ENCODE data around the gene COL5A1.

The COL5A1 gene

DNA sequence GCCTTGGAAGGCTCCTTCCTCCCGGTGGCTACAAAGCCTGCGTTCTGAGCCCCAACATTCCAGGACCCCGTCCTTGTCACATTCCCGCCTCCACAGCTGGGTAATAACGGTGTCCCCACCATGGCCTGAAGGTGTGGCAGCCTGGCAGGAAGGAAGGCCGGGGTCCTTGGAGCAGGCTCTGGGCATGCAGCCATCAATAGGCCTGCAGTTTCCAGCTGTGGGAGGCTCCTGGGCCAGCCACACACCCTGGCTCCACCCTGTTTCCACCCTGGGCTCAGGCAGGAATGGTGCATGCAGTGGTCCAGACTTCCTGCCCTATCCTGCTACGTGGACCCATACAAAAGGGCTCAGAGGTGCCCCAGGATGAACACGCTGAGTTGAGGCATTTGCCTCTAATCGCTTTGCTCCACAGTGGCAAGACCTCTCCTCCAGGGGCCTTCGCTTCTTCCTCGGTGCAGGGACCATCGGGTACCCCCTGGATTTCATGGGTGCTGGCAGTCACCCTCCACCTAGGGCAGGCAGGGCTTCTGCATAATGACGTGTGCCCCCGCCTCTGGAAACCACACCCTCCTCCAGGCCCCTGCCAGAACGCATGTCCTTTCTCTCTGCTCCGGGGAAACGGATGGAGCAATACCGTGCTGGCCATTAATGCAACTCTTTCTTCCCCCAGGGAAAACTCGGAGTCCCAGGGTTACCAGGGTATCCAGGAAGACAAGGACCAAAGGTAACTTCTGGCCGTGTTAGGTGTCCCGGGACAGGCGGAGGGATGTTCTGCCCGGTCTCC, 143.9 kb downstream of the COL5A1 start:
- no peak overlapping the region for H2BK5ac ChIP-seq (ENCODE audit: low read depth, low read length, poor library complexity, severe bottlenecking)
- no peak overlapping the region for H3K18ac ChIP-seq (ENCODE audit: low read depth in 1 of 2, low read length in 2 of 2)
- H3K9ac ChIP-seq (ENCODE audit: low read length) = no peak overlapping the region
- 89% methylated on average over 23 of the region's 23 CpGs for WGBS
- no peak for DNase-seq
- no peak overlapping the region for H4K8ac ChIP-seq (ENCODE audit: low read length)
- H3K27ac ChIP-seq (ENCODE audit: low read length, poor library complexity, severe bottlenecking) = no peak overlapping the region
- no peak overlapping the region for H3K4me3 ChIP-seq (ENCODE audit: insufficient read depth in 1 of 2, low read depth in 1 of 2, low read length in 2 of 2)
- H4K91ac ChIP-seq (ENCODE audit: low read length) = no peak overlapping the region
- H3K4me1 ChIP-seq (ENCODE audit: control insufficient read depth, insufficient read depth, low read depth, low read length) = peaks cover 2% of the 10 kb centered on the region
- no peak overlapping the region for H2AK5ac ChIP-seq (ENCODE audit: low read length, severe bottlenecking)
- no peaks in the 10 kb centered on the region for H3K9me3 ChIP-seq (ENCODE audit: control insufficient read depth, low read length)
- no peak overlapping the region for H2AFZ ChIP-seq (ENCODE audit: low read depth, low read length)
- no peak overlapping the region for H2BK120ac ChIP-seq (ENCODE audit: low read depth, low read length)
- H3K4me2 ChIP-seq (ENCODE audit: low read length, poor library complexity, severe bottlenecking) = no peak overlapping the region
- no peak overlapping the region for H3K23ac ChIP-seq (ENCODE audit: low read length in 2 of 2)
- peaks cover 2% of the 10 kb centered on the region for H3K79me1 ChIP-seq (replicated peaks; ENCODE audit: low read length, poor library complexity, severe bottlenecking)
- H3K4ac ChIP-seq (ENCODE audit: low read depth in 1 of 2, low read length in 2 of 2) = no peak overlapping the region
- no peak overlapping the region for H2BK12ac ChIP-seq (ENCODE audit: low read length in 2 of 2)
- H2BK15ac ChIP-seq (ENCODE audit: low read depth, poor library complexity, severe bottlenecking) = no peak overlapping the region
- H3K36me3 ChIP-seq (ENCODE audit: control insufficient read depth in 1 of 2, insufficient read depth in 2 of 2, low read depth in 1 of 2, low read length in 2 of 2) = peaks cover 74 to 83% of the 10 kb centered on the region in 2 experiments
- no peak overlapping the region for H3K14ac ChIP-seq (ENCODE audit: low read length in 2 of 2)
- H3K27me3 ChIP-seq (ENCODE audit: control insufficient read depth in 1 of 2, insufficient read depth in 1 of 2, low read length in 2 of 2) = no peaks in the 10 kb centered on the region

DNA sequence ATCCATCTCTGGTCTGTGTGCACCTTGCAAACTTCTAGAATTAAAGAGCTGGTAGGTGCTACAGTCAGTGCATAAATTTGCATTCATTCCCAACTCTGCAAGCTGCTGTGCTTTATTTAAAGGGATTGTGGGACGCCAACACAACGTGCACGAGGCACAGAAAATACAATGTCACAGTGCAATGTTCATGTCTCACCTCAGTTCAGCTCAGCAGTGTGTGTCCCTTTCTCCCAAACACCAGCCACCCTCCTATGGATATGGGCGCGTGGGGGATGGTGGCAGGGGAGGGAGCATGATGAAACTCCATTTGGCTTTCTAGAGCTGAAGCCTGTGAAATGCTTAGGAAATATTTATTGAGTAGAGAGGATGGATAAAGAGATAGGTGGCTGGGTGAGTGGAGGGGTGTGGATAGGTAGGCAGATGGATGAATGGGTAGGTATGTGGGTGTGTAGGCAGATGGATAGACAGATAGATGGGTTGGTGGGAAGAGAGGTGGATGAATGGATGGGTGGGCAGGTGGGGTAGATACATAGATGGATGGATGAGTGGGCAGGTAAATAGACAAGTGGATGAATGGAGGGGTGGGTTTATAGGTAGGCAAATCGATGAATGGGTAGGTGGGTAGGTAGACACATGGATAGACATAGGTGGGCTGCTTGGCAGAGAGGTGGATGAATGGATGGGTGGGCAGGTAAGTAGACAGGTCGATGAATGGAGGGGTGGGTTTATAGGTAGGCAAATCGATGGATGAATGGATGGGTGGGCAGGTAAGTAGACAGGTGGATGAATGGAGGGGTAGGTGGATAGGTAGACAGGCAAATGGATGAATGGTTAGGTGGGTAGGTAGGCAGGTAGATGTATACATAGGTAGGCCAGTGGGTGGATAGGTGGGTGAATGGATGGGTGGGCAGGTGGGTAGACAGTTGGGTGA, 146.3 kb downstream of the COL5A1 start:
- no peak overlapping the region for H3K23ac ChIP-seq (ENCODE audit: low read length in 2 of 2)

DNA sequence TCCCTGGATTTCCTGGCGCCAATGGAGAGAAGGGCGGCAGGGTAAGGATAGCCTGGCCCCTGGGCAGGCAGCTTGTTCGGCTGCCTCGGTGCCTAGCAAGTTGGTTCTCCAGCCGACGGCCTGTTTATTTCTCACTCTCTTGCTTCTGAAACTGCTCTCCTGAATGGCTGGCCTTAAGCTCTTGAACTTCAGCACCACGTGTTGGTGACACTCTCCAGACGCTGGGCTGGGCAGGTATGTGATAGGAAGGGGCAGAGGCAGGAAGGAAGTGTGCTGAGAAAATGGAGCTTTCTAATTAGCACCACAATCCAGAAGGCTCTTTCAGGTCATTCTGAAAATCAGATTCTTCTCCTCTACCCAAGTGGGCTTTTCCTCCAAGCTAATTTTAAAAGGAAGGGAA, 147.6 kb downstream of the COL5A1 start:
- H3K4me1 ChIP-seq (ENCODE audit: control insufficient read depth, insufficient read depth, low read depth, low read length) = peaks cover 16% of the 10 kb centered on the region
- H3K9me3 ChIP-seq (ENCODE audit: control insufficient read depth, low read length) = no peaks in the 10 kb centered on the region
- peaks cover 68 to 75% of the 10 kb centered on the region in 2 experiments for H3K36me3 ChIP-seq (ENCODE audit: control insufficient read depth in 1 of 2, insufficient read depth in 2 of 2, low read depth in 1 of 2, low read length in 2 of 2)
- H3K18ac ChIP-seq (ENCODE audit: low read depth in 1 of 2, low read length in 2 of 2) = no peak overlapping the region
- no peak overlapping the region for H3K27ac ChIP-seq (ENCODE audit: low read length, poor library complexity, severe bottlenecking)
- H2BK5ac ChIP-seq (ENCODE audit: low read depth, low read length, poor library complexity, severe bottlenecking) = no peak overlapping the region
- H4K91ac ChIP-seq (ENCODE audit: low read length) = no peak overlapping the region
- no peak overlapping the region for H3K4me3 ChIP-seq (ENCODE audit: insufficient read depth in 1 of 2, low read depth in 1 of 2, low read length in 2 of 2)
- H2AK5ac ChIP-seq (ENCODE audit: low read length, severe bottlenecking) = no peak overlapping the region
- H3K79me1 ChIP-seq (replicated peaks; ENCODE audit: low read length, poor library complexity, severe bottlenecking) = no peaks in the 10 kb centered on the region
- DNase-seq = no peak
- H3K9ac ChIP-seq (ENCODE audit: low read length) = no peak overlapping the region
- no peak overlapping the region for H4K8ac ChIP-seq (ENCODE audit: low read length)
- no peak overlapping the region for H3K4me2 ChIP-seq (ENCODE audit: low read length, poor library complexity, severe bottlenecking)
- H2BK12ac ChIP-seq (ENCODE audit: low read length in 2 of 2) = no peak overlapping the region
- no peak overlapping the region for H2BK120ac ChIP-seq (ENCODE audit: low read depth, low read length)
- no peak overlapping the region for H3K4ac ChIP-seq (ENCODE audit: low read depth in 1 of 2, low read length in 2 of 2)
- no peak overlapping the region for H3K14ac ChIP-seq (ENCODE audit: low read length in 2 of 2)
- no peak overlapping the region for H3K23ac ChIP-seq (ENCODE audit: low read length in 2 of 2)
- H2AFZ ChIP-seq (ENCODE audit: low read depth, low read length) = no peak overlapping the region
- 73% methylated on average over 6 of the region's 8 CpGs for WGBS
- H3K27me3 ChIP-seq (ENCODE audit: control insufficient read depth in 1 of 2, insufficient read depth in 1 of 2, low read length in 2 of 2) = no peaks in the 10 kb centered on the region
- no peak overlapping the region for H2BK15ac ChIP-seq (ENCODE audit: low read depth, poor library complexity, severe bottlenecking)

More for the DNA sequence above, 146.3 kb downstream of the COL5A1 start:
- Histone ChIP-seq H3K36me3 (ENCODE audit: control insufficient read depth in 1 of 2, insufficient read depth in 2 of 2, low read depth in 1 of 2, low read length in 2 of 2) (peaks cover 76 to 80% of the 10 kb centered on the region in 2 experiments), H2AK5ac (ENCODE audit: low read length, severe bottlenecking) (no peak overlapping the region), H3K4me2 (ENCODE audit: low read length, poor library complexity, severe bottlenecking) (no peak overlapping the region), H3K79me1 (replicated peaks; ENCODE audit: low read length, poor library complexity, severe bottlenecking) (peaks cover 2% of the 10 kb centered on the region), H2BK15ac (ENCODE audit: low read depth, poor library complexity, severe bottlenecking) (no peak overlapping the region), H3K18ac (ENCODE audit: low read depth in 1 of 2, low read length in 2 of 2) (no peak overlapping the region), H3K4me3 (ENCODE audit: insufficient read depth in 1 of 2, low read depth in 1 of 2, low read length in 2 of 2) (no peak overlapping the region), H4K91ac (ENCODE audit: low read length) (no peak overlapping the region), H3K14ac (ENCODE audit: low read length in 2 of 2) (no peak overlapping the region), H3K4ac (ENCODE audit: low read depth in 1 of 2, low read length in 2 of 2) (no peak overlapping the region), H3K9me3 (ENCODE audit: control insufficient read depth, low read length) (no peaks in the 10 kb centered on the region), H3K27me3 (ENCODE audit: control insufficient read depth in 1 of 2, insufficient read depth in 1 of 2, low read length in 2 of 2) (no peaks in the 10 kb centered on the region), H3K9ac (ENCODE audit: low read length) (no peak overlapping the region), H4K8ac (ENCODE audit: low read length) (no peak overlapping the region), H2AFZ (ENCODE audit: low read depth, low read length) (no peak overlapping the region), H2BK120ac (ENCODE audit: low read depth, low read length) (no peak overlapping the region), H2BK5ac (ENCODE audit: low read depth, low read length, poor library complexity, severe bottlenecking) (no peak overlapping the region), H3K4me1 (ENCODE audit: control insufficient read depth, insufficient read depth, low read depth, low read length) (peaks cover 6% of the 10 kb centered on the region), H3K27ac (ENCODE audit: low read length, poor library complexity, severe bottlenecking) (no peak overlapping the region), H2BK12ac (ENCODE audit: low read length in 2 of 2) (no peak overlapping the region)
- DNase-seq = no peak
- 91% methylated on average over 8 of the region's 8 CpGs for WGBS

DNA sequence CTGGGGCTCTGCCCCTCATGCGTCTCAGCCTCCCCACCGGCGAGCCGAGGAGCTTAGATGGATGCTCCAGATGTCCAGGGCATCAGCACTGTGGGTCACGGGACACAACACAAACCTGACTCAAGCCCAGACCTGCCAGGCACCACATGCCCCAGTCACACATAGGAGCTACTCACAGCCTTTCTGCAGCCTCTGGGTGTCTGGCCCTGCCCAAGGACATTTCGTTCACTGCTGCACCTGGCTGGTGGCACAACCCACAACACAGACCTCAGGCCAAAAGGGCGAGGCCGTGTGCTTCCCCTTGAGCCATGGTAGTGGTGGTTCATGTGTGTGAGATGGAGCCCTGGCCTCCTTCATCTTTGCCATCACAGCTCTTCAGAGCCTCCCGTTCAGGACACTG, 149.4 kb downstream of the COL5A1 start:
- no peak overlapping the region for H2BK120ac ChIP-seq (ENCODE audit: low read depth, low read length)
- WGBS = 95% methylated on average over 6 of the region's 9 CpGs
- no peak for DNase-seq

More for the DNA sequence above, 149.4 kb downstream of the COL5A1 start:
- Histone ChIP-seq H3K4me2 (ENCODE audit: low read length, poor library complexity, severe bottlenecking) (no peak overlapping the region), H3K4me3 (ENCODE audit: insufficient read depth in 1 of 2, low read depth in 1 of 2, low read length in 2 of 2) (no peak overlapping the region), H3K27ac (ENCODE audit: low read length, poor library complexity, severe bottlenecking) (no peak overlapping the region), H3K27me3 (ENCODE audit: control insufficient read depth in 1 of 2, insufficient read depth in 1 of 2, low read length in 2 of 2) (no peaks in the 10 kb centered on the region), H4K91ac (ENCODE audit: low read length) (no peak overlapping the region), H3K14ac (ENCODE audit: low read length in 2 of 2) (no peak overlapping the region), H3K23ac (ENCODE audit: low read length in 2 of 2) (no peak overlapping the region), H3K18ac (ENCODE audit: low read depth in 1 of 2, low read length in 2 of 2) (no peak overlapping the region), H2BK5ac (ENCODE audit: low read depth, low read length, poor library complexity, severe bottlenecking) (no peak overlapping the region), H4K8ac (ENCODE audit: low read length) (peak overlapping the region; percentile 0), H2BK15ac (ENCODE audit: low read depth, poor library complexity, severe bottlenecking) (no peak overlapping the region), H2BK12ac (ENCODE audit: low read length in 2 of 2) (no peak overlapping the region), H3K4ac (ENCODE audit: low read depth in 1 of 2, low read length in 2 of 2) (no peak overlapping the region), H3K4me1 (ENCODE audit: control insufficient read depth, insufficient read depth, low read depth, low read length) (peaks cover 19% of the 10 kb centered on the region), H3K9ac (ENCODE audit: low read length) (no peak overlapping the region), H3K79me1 (replicated peaks; ENCODE audit: low read length, poor library complexity, severe bottlenecking) (no peaks in the 10 kb centered on the region), H3K36me3 (ENCODE audit: control insufficient read depth in 1 of 2, insufficient read depth in 2 of 2, low read depth in 1 of 2, low read length in 2 of 2) (peaks cover 64 to 85% of the 10 kb centered on the region in 2 experiments), H2AK5ac (ENCODE audit: low read length, severe bottlenecking) (no peak overlapping the region), H2AFZ (ENCODE audit: low read depth, low read length) (no peak overlapping the region), H3K9me3 (ENCODE audit: control insufficient read depth, low read length) (no peaks in the 10 kb centered on the region)

Data from mesenchymal stem cell (in vitro differentiated cells and primary cell).